GM21423 (cell line): ENCODE results near the gene SLC25A21.

Experiments used
- ATAC-seq: cut with Tn5 transposase; IDR thresholded peaks from one replicate; pipeline ENCODE4 v1.9.1; 2021; ENCODE audit warnings: mild to moderate bottlenecking, moderate library complexity; ENCODE audit not compliant: unreplicated experiment

SLC25A21 gene

GRCh38 chr14:37048666-37049071 lies 123.7 kb downstream of the SLC25A21 start:
- no peak for ATAC-seq

GRCh38 chr14:37047996-37048395 lies 124.4 kb downstream of the SLC25A21 start:
- ATAC-seq, result no peak

DNA sequence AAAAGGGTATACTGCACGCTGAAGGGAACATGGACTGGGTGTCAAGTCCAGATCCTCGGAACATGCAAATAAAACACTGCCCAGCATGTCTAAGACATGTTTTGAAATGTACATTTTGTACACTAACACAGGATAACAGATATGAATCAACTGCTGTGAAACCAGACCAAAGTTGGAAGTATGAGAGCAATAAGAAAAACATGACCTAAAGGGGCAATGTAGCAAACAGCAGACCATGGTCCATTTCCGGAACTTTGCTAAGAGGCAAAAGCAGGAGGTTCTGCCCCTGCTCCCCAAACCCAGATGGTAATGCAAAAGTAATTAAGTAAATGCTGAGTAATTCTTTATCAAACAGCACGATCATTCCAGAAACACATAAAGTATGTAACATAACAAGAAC lies 125.2 kb downstream of the SLC25A21 start:
- ATAC-seq, result no peak

- ATAC-seq, result no peak
These were observed 125.6 kb downstream of the SLC25A21 start for GRCh38 chr14:37046815-37047214.

DNA sequence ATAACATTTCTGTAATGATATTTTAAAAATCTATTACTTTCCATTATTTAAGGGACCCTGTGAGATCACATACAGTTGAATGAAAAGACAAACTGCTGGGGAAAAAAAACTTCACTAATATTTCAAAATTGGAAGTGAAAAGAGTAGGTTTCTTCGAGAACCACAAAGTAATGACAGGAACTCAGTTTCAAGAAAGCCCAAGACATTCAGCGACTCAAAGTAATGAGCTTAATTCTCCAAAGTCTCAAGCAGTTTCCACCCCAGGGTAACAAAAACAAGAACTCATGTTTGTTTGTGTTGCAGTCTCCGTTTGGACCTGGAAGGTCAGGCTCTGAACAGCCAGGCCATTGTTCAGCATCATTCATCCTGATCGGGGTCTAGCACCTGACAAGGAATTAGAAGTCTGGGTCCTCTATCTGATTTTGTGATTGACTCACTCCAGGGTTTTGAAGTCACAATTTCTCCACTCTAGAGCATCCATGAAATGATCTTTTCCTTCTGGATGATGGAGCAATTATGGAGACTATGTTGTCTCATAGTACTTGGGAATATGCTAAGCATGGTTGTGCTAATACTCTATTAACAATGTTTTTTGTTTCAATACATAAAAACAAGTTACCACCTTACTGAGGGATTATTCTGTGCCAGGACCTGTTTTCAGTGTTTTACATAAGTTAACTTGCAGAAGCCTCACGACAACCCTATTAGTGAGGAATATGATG lies 126.9 kb downstream of the SLC25A21 start:
- ATAC-seq, result no peak

- ATAC-seq, result no peak
These were observed 134.6 kb downstream of the SLC25A21 start for GRCh38 chr14:37037636-37038387.

DNA sequence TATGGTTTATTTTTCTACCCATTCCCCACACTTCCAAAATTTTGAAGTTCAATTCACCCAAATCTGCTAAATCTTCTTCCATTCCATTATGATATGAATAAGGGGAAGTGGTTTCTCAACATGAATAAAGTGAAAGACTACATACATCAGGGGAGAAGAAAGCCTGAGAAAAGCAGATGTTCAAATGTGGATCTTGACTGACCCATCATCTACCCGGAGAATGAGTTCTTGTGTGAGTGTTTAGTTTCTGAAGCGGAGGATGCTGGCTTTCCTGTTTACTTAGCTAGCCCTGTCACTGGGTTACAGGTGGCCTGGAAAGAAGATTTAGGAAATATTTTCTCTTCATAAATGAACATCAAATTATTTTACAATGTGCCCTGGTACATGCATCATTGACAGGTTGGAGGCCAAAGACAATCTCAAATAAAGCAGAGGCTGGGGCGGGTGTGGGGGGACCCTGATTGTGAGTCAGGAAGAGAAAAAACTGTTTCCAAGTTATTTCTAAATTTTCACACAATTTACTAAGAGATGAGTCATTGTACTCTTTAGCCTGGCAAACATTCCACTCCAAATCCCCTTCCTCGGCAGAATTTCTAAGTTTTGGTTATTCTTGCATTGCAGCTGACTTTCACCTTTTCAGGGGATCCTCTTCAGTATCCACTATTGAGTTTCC lies 135.6 kb downstream of the SLC25A21 start:
- no peak for ATAC-seq

DNA sequence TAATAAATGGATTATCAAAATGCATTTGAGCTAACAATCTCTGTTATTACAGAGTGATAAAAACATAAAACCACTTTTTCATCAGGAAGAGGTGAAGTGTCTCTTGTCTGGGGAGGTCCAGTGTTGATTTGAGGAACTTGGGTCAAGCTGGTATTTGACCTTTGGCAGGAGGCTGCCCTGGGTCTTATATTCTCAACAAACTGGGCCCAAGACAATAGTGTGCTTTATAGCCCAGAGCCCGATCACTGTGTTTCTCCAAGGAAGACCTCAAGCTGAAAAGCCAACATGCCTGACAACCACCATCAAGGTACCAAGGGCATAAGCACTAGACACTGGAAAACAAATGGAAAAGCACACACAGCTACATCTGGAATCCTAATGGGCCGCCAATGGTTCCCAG lies 137.0 kb downstream of the SLC25A21 start:
- ATAC-seq, result no peak

GRCh38 chr14:37034410-37035285 lies 137.8 kb downstream of the SLC25A21 start:
- no peak for ATAC-seq

- no peak for ATAC-seq
These were observed 139.5 kb downstream of the SLC25A21 start for GRCh38 chr14:37032863-37033262.

DNA sequence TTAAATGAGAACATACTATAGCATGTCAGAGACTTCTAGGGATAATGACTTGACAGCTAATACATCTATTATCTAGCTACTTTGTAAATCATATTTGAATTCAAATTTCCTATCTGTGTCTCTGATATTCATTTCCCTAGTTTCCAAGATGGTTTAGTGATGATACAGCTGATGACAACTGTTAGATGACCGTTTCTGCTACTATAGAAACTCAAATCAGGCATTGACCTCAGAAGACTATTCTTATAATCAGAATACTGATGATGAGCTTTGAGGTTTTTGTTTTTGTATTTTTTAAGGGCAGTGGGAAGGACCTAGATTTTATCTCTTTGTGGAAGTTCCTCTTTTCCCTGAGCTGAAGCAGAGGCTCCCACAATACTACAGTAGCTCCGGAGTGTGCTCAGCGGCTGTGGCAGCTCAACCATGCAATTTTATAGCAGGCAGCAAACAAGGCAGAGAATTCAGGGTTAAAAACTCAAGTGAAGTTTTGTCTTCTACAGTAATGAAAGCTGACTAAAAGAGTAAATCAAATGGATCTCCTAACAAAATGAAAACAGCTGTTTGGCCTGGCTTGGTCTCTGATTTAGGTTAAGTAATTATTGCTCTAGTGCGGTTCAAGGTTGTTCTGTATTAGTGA lies 145.1 kb downstream of the SLC25A21 start:
- no peak for ATAC-seq

GRCh38 chr14:37023875-37024565 lies 148.4 kb downstream of the SLC25A21 start:
- ATAC-seq, result no peak

DNA sequence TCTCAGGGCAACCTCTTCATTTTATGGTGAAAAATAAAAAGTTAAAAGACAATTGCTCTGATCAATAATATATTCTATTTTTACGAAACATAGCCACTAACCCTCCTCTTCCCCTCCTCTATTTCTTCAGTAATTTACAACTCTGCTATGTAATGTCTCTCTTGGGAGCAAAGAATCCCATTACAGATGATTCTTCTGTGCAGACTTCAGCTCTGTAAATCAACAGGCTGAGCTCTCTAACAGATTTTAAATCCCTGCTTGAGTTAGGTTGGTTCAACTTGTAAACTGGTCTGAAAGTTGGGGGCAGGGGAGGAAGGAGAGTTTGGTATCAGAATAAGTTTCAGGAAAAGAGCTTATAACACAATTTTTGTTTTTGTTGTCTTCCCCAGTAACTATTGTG lies 151.0 kb downstream of the SLC25A21 start:
- no peak for ATAC-seq

- no peak for ATAC-seq
These were observed 152.9 kb downstream of the SLC25A21 start for GRCh38 chr14:37019488-37019887.

DNA sequence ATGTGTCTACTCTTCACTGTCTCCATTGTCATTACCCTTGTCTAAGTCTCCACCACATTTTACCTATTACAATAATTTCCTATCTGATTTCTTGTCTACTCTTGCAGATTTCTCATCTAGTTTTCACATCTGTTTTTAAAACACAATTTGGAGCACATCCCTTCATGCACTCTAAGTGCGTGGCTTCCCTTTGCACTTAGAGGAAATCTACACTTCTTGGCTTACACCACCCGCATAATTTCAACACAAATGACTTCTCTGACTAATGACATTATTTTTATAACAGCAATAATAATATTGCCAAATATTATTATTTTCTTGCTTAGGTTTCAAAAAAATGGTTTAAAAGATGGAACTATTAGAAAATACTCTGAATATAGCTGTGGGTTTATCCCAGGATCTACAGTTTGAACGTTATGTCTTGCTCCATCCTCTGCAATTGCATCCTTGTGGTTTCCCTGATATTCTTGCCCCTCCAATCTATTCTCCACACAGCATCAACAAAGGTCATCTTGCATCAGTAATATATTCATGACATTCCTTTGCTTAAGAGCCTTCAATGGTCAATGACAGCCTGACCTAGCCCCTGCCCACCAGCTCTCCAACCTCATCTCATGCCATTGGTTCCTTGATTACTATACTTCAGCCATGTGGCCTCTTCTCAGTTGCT lies 153.7 kb downstream of the SLC25A21 start:
- no peak for ATAC-seq

DNA sequence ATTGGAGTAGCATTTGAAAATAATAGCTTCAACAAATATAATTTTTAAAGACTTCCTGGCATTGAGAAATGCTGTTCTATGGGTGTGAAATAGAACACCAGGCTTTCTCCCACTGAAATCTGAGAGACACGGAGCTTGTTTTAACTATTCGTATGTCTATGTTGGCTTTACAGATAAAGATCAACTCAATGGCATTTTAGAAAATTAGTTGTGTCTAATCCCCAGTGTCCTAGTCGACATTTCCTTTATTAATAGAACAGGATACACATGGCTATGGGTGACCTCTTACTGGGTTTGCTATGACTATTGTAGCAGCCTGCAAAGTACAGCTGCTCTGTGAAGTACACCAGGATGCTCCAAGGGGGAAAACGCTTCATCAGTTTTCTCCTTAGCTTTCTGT lies 159.3 kb downstream of the SLC25A21 start:
- no peak for ATAC-seq

- ATAC-seq, result no peak
These were observed 173.7 kb downstream of the SLC25A21 start for GRCh38 chr14:36998686-36999085.

- no peak for ATAC-seq
These were observed 174.6 kb downstream of the SLC25A21 start for GRCh38 chr14:36997843-36998242.

DNA sequence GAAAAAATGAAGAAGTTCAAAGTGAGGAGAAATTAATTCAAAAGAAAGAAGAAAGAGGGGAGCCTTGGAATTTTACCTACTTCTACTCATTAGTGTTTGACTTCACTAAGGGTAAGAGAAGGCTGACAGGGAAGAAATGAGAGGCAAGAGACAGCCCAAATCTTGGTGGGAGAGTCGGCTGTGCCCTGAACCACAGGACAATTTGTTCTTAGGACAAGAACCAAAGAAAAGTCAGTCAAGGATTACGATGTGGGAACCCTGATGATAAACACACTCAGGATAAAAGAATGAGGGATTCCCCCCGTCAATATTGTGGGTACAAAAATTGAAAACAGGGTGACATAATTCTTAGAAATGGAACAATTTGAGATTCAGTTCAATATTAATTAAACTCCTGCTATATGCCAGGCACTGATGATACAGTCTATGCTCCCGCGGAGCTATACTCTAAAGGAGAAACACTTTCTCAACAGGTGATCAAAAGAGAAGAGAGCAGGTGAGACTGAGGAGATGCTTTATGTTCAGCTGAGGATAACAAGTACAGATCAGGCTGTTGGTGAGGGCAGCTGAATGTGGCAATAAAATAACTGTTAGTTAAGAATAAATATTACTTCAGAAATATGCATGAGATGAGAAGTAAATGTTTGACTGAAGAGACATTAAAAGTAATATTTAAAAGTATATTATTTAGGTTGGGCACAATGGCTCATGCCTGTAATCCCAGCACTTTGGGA lies 175.4 kb downstream of the SLC25A21 start:
- no peak for ATAC-seq
